DMS114 treated with DMSO at 0.1 percent for 48 hours (cell line): ENCODE data around the gene EIF5A2.
"Not testable (repeated sequence)": the region's sequence is repeated elsewhere in the genome, so short reads cannot be mapped to it uniquely, and the experiment has no call there.

Experiments
- DNase-seq: peaks from one replicate; lab custom pipeline; 2025; ENCODE audit not compliant: unreplicated experiment; lab: John Stamatoyannopoulos, UW

Gene EIF5A2

DNA sequence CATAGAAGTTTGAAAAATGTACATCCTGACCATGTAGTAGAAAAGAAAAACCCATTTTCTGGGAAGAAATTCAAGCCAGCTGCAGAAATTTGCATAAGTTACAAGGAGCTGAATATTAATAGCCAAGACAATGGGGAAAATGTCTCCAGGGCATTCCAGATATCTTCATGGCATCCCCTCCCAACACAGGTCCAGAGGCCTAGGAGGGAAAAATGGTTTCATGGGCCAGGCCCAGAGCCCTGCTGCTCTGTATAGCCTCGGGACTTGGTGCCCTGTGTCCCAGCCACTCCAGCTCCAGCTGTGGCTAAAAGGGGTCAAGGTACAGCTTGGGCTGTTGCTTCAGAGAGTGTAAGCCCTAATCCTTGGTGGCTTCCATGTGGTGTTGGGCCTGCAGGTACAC, 11.2 kb downstream of the EIF5A2 start:
- not testable (repeated sequence) for DNase-seq

DNA sequence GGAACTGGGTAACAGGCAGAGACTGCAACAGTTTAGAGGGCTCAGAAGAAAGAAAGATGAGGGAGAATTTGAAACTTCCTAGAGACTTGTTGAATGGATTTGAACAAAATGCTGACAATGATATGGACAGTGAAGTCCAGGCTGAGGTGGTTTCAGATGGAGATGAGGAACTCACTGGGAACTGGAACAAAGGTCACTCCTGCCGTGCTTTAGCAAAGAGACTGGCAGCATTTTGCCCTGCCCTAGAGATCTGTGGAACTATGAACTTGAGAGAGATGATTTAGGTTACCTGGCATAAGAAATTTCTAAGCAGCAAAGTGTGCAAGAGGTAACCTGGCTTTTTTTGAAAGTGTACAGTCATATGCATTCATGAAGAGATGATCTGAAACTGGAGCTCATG, 11.7 kb downstream of the EIF5A2 start:
- no peak for DNase-seq

DNA sequence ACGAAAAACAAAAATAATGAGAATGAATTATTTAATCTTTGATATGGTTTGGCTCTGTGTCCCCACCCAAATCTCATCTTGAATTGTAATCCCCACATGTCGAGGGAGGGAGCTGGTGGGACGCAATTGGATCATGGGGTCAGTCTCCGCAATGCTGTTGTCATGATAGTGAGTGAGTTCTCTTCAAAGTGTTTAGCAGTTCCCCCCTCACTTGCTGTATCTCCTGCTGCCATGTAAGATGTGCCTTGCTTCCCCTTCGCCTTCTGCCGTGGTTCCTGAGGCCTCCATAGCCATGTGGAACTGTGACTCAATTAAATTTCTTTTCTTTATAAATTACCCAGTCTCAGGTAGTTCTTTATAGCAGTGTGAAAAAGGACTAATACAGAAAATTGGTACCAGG, 12.1 kb downstream of the EIF5A2 start:
- DNase-seq, result not testable (repeated sequence)

DNA sequence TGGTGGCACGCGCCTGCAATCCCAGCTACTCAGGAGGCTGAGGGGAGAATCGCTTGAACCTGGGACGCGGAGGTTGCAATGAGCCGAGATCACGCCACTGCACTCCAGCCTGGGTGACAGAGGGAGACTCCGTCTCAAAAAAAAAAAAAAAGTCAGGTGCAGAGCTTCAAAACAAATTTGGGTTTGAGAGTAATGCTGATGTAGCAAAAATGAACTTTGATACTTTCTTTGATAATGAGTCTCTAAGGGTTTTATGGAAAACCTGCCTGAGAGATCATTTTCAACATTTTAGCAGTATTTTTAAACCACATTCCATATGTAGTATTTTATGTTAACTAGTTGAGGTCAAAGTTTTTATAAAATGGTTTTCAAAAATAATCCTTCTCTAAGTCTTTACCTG, 14.5 kb downstream of the EIF5A2 start:
- DNase-seq, result no peak

DNA sequence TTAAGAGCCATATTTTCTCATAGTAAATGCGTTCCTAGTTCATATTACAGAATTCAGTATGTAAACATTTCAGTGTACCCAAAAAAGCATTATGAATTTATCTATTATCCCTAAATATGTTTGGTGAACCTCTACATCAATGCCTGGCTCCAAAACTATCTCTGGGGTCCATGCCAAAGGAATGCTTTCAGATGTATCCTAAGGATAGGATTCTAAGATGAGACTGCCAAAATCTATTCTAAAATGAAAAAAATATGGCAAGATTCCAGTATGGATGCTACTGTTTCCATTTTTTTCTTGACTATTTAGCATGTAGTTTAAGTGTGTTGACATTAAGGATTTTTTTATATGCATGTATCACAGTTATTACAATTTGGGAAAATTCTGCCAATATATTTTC, 18.8 kb downstream of the EIF5A2 start:
- DNase-seq, result no peak

DNA sequence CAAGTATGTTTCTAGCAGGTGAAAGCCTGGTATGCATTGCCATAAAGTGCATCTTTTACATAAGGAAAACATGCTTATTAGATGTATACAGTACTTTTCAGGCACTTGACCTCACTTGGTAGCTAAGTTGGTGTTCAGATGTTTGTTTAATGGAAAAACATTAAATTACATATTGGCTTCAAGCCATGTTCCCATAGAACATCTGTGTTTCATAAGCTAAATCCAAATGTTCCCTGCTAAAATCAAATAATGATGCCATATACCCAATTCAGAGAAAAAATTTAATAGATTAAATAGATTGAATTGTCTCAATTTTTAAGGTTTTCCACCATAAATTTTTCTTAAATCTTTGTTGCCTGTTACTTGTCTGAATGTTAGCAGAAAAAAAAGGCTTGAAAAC, 19.3 kb downstream of the EIF5A2 start:
- DNase-seq, result no peak

DNA sequence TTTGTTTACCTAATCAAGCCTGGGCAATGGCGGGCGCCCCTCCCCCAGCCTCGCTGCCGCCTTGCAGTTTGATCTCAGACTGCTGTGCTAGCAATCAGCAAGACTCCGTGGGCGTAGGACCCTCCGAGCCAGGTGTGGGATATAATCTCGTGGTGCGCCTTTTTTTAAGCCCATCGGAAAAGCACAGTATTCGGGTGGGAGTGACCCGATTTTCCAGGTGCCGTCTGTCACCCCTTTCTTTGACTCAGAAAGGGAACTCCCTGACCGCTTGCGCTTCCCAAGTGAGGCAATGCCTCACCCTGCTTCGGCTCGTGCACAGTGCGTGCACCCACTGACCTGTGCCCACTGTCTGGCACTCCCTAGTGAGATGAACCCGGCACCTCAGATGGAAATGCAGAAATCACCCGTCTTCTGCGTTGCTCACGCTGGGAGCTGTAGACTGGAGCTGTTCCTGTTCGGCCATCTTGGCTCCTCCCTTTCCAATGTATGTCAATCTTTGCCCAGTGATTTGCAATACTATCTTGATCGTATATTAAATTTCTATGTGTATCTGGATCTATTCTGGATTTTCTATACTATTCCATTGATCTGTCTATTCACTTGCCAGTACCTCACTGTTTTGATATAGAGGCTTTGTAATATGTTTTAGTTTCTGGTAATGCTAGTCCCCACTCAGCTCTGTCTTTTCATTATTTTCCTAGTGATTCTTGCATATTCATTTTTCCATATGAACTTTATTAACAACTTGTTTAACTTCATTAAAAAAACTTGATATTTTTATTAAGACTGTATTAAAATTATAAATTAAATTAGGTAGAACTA, 24.1 kb downstream of the EIF5A2 start:
- peak; percentile 22 for DNase-seq

GRCh38 chr3:170878688-170879087, 29.7 kb downstream of the EIF5A2 start:
- not testable (repeated sequence) for DNase-seq

- DNase-seq, result not testable (repeated sequence)
Measured at GRCh38 chr3:170877311-170877710, 31.1 kb downstream of the EIF5A2 start.

GRCh38 chr3:170876537-170876936, 31.9 kb downstream of the EIF5A2 start:
- DNase-seq, result no peak

DNA sequence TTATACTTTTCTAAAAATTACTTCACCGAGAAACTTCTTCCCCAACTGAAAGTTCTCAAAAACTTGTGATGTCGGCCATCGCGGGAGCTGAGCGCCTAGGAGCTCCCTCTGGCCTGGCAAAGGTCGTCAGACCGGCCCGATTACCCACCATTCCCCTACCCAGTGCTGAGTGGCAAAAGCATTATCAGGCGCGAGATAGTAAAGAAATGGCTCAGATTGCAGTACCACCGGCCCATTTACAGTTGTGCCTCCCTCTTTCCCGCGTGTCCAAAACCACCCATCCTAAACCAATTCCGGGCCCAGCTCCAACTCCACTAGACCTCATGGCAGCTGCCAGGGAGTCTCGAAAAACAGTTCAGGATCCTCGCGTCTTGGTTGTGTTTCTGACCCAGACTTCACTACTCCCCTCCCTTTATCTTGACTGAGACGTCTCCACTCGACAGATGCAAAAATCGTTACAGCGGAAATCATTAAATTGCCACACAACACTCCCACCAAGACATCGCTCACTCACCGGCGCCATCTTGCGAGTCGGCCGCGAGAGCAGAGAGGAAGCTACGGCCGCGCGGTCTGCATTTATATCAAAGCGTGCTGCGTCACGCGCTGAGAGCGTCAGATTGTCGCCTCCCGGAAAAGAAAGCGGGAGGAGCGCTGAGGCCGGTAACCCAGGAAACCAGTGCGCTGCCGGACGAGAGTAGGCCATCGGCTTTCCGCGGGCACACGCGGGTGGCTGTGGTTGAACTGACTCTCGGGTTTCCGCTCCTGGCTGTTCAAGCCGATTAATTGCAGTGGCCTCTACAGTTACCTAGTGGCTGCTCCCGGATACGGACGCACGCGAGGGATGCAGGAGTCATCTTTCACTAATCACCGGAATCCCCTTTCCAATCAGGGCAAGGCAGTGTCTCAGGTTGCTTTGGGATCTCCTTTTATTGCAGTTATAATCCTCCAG, 38.5 kb downstream of the EIF5A2 start, which contains the start of gene RPL22L1:
Gene RPL22L1 (minus strand): TSS at position 551 of the 949 bp plus-strand sequence. CDS start 28 bp downstream, at position 523.
- DNase-seq, result no peak

- DNase-seq, result no peak
Measured at GRCh38 chr3:170869239-170869590, 39.2 kb downstream of the EIF5A2 start.

- DNase-seq, result no peak
Measured at GRCh38 chr3:170868577-170869238, 39.7 kb downstream of the EIF5A2 start.

GRCh38 chr3:170867143-170867937, 41.1 kb downstream of the EIF5A2 start:
- no peak for DNase-seq

- no peak for DNase-seq
Measured at GRCh38 chr3:170866499-170866898, 41.9 kb downstream of the EIF5A2 start.

GRCh38 chr3:170865209-170866094, 43.0 kb downstream of the EIF5A2 start:
- no peak for DNase-seq

- no peak for DNase-seq
Measured at GRCh38 chr3:170864525-170865208, 43.8 kb downstream of the EIF5A2 start.

GRCh38 chr3:170863816-170864215, 44.6 kb downstream of the EIF5A2 start:
- no peak for DNase-seq
